M059J (cell line): Measurements from ENCODE around the gene PLCB1. TPM values are rescaled to one million over a fixed set of nuclear protein-coding genes. Genes with fewer than 3 reads are reported as not detected.
A peak's percentile ranks its signal among the peaks of the same experiment; 100 is the strongest.
"Not testable (repeated sequence)": the region's sequence is repeated elsewhere in the genome, so short reads cannot be mapped to it uniquely, and the experiment has no call there.

Experiments used
- DNase-seq: peaks from one replicate; pipeline ENCODE4 v3.0.0-alpha.2; 2012; ENCODE audit warnings: low read depth
- total RNA-seq: library from RNA; depleted of rRNA; stranded (reverse); fragments of >200 nt; shearing (Covaris generic); gene quantifications from 2 replicates; pipeline ENCODE4 v1.2.3, GENCODE V29; 2014; rRNA removed

Gene PLCB1
- 0.94 and 1.5 TPM in 2 replicates for total RNA-seq

- DNase-seq = peak; percentile 39
These were observed at the start of gene PLCB1 for GRCh38 chr20:8131598-8132483. TSS of gene PLCB1 (plus strand) at chr20:8132266. CDS start at chr20:8132652, 386 bp downstream.

GRCh38 chr20:8082989-8083388 lies 49.1 kb upstream of the PLCB1 start:
- DNase-seq = no peak

- DNase-seq = no peak
These were observed 42.4 kb upstream of the PLCB1 start for GRCh38 chr20:8089668-8090067.

DNA sequence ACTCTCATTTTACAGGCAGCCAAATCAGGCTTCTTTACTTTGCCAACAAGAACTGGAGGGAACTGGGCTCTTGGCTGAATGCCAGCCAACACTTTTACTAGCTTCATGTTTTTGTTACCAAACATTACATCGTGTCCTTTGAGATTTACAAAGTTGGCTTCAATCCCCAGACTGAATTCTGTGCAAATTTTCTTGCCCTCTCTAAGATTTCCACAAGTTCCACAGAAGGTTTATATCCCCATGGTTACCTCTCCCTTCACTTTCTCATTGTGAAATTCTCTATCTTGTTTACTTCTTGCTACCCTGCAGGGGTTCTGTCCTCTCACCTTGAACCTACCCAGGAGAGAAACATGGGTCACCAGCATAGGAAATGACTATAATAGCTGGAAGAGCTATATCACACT lies 37.6 kb upstream of the PLCB1 start:
- no peak for DNase-seq

DNA sequence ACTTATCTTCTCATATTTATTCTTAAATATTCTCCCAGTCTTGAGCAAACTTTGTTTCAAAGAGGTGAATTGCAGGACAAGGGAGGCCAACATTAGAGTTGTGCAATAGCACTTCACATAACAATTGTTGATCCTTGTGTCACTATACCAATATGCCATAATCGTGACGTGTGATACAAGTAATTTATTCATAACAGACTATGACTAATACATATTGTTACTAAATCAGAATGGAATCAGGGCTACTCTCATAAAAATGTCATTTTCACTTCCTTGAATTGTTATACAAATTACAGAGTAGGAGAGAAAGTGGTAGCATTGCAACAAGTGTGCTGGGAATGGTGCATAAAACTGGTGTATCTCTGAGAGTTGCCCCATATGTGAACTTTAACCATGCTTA lies 37.2 kb upstream of the PLCB1 start:
- DNase-seq = no peak

- no peak for DNase-seq
These were observed 36.2 kb upstream of the PLCB1 start for GRCh38 chr20:8095648-8096572.

DNA sequence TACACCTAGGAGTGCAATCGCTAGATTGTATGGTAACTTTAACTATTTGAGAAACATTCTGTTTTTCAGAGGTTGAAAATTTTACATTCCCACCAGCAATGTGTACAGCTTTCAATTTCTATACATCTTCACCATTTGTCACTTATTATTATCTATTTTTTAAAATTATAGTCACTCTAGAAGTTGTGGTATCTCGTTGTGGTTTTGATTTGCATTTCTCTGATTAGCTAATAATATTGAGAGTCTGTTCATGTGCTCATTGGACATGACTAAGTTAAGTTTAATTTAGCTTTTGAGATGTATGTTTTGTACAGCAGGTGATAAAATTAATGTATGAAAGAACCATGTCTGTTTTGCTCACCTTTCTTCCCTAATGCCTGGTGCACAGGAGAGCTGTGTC lies 34.8 kb upstream of the PLCB1 start:
- no peak for DNase-seq

GRCh38 chr20:8104252-8104651 lies 27.8 kb upstream of the PLCB1 start:
- DNase-seq = no peak

- DNase-seq = not testable (repeated sequence)
These were observed 17.5 kb upstream of the PLCB1 start for GRCh38 chr20:8114612-8115011.

- DNase-seq = no peak
These were observed 16.6 kb upstream of the PLCB1 start for GRCh38 chr20:8115436-8115835.

DNA sequence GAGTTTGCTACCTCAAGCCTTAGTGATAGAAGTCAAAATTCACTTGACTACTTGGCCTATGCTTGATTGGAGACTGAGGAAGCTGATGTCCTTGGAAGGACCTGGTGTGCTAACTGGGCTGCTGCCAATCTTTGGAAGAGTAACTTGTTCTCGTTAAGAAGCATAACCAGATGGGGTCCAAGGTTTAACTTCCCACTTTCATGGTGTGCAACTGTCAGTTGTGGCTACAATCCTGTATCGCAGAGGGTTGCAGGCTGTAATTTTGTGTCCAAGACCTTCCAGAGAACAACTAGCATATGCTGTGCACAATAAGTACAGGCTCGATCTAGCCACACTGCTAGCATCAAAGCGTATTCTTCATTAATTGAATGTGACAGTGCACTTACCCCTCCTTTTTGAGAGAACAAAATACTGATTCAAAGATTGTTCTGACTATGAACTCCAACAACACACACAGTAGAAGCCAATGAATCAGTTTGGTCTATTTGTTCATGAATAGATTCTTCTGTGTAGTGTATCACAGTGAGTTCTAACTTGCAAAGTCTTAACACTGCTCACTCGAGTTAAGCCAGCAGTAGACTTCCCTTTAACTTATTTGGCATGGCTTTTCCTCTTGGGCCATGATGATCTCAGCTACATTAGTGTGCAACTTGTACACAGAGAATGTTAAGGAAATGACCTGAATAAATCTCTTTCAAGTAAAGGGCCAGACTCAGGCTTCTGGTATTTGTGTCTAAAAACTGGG lies 15.8 kb upstream of the PLCB1 start:
- no peak for DNase-seq

DNA sequence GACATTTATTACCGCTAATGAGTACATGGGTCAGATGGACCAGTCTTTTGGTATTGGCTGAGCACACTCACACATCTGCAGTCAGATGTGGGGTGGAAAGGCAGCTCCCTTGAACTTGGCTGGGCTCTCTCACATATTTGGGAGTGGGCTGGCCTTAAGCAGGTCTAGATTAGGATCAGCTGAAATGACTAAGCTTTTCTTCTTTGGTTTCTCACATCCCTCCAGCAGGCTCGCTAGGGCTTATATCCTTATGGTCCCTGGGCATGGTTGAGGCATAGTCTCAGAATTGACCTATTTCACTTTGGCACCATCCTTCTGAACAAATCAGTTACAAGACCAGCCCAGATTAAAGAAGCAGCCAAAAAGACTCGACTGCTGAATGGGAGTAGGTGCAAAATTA lies 14.4 kb upstream of the PLCB1 start:
- DNase-seq = no peak

GRCh38 chr20:8118039-8118438 lies 14.0 kb upstream of the PLCB1 start:
- no peak for DNase-seq

DNA sequence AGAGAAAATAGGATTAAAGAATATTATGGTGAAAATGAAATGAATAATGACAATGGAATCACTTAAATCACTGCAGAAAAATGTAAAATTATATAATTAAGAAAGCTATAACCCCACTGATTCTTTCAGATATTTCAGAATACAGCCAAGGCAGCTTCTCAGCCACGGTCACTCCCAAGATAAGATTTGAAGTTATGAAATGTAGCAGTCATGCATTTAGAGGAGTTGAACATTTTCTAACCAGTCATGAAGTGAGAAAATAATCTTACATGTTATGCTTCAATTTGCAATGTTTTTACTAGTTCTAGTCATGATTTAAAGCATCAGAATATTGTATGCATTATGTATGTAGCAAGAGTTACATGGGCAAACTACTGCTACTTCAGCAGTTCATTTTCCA lies 13.3 kb upstream of the PLCB1 start:
- no peak for DNase-seq

DNA sequence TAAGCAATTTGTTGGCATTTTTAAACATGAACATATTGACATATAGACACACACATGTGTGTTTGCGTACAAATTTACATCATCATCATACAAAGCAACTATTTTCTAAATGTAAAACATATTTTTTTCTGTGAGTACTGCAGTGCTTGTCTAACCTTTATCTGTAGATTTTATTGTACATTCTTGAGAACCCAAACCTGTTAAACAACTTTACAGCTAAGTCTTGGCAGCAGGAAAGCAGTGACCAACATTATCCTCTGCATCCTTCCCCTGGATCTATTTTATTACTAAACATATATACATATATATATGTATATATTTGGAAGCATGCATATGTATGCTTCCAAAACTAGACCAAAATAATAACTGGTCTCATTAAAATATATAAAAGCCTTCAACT lies 10.4 kb upstream of the PLCB1 start:
- DNase-seq = no peak

DNA sequence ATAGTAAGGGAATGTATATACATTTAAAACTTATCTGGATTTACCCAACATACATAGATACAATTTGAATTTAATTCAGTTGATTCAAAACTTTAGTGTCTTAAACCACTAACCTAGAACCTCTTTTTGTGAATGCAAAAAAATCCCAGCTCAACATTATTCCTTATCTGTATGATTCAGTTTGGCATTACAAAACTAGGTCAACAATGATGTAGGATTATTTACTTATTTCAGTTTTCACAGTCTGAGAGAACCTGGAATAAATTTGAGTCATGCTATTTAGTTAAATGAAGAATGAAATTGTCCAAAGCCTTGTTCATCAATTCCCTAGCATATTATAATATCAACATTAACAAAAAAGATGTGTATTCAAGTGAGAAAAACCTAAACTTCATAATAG lies 7.4 kb upstream of the PLCB1 start:
- no peak for DNase-seq

- no peak for DNase-seq
These were observed 5.9 kb upstream of the PLCB1 start for GRCh38 chr20:8126181-8126580.

DNA sequence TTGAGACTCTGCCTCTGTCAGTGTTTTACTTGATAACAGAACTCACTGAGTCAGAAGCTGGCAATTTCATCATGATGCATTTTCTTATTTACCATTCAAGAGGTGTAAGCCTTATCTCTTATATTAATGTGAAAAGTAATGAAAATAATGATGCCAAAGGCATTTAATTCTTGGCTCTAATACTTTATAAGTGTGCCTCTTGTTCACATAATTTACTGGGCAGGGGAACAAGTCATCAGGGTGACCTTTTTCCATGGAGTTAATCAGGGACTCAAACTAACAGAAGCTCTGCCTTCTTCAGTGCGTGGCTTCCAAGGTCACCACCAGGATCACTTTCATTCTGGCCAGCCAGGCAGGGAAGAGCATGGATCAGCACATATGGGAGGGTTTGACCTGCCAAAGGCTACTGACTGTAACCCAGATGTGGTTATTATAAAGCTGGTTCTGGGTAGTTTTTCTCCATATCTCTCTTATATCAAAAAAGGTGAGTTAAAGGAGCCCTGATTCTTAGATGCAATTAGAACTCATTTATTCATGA lies 5.2 kb upstream of the PLCB1 start:
- no peak for DNase-seq

DNA sequence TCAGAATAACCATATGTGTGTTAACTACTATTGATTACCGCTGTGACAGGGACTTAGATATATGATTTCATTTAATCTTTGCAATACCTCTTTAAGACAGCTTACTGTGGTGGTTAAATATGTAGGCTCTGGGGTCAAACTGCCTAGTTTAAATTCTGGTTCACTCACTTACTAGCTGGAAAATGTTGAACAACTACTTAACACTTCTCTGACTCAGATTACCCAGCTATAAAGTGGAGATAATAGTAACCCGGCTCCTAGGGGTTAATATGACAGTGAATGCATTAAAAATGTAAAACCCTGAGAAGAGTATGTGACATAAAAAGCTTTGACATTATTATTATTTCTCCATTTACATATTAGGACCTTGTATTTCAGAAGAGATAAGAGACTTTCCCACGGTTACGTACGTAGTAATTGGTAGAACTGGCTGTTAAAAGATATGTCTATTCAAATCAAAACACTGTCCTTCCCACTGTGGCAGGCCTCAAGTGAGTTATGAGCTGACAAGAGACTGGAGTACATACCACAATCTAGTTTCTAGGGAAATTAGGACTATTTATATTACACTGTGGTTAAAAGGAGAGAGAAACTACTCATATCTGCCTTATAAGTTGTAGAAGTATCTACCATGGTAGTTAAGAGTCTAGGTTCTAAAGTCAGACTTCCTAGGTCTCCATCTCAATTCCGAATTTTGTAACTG lies 4.4 kb upstream of the PLCB1 start:
- no peak for DNase-seq

- no peak for DNase-seq
These were observed 3.6 kb upstream of the PLCB1 start for GRCh38 chr20:8128291-8129060.
